A549 (cell line): ENCODE data around the gene TRAF4. TPM values are rescaled to one million over a fixed set of nuclear protein-coding genes. Genes with fewer than 3 reads are reported as not detected.

Source experiments
- ATAC-seq, 2 experiments: fragments of 200-7000 bp in 1 of 2; fragments of >200 bp in 1 of 2; cut with Nextera tagmentation in 1 of 2; cut with Tn5 transposase in 1 of 2; 3 replicates each; pipeline versions ENCODE4 v1.8.0 to v1.9.1; 2018 to 2020; ENCODE audit warnings: mild to moderate bottlenecking in 1 of 2, moderate library complexity in 1 of 2
- CTCF ChIA-PET: fragments of 300-600 bp; sonication (Branson Sonifier 250); formaldehyde crosslinking; extraction: SDS; loops from one replicate; lab custom pipeline; 2021; ENCODE audit warnings: antibody characterized with exemption, inconsistent platforms; lab: Yijun Ruan, JAX
- POLR2A ChIA-PET: fragments of 350-600 bp; formaldehyde crosslinking; extraction: SDS; loops from one replicate; lab custom pipeline; 2021; ENCODE audit warnings: antibody characterized with exemption, inconsistent platforms; lab: Yijun Ruan, JAX
- DNase-seq, 2 experiments: peaks; one replicate each; pipeline versions ENCODE4 v3.0.0 to v3.0.0-alpha.2; 2011 to 2016; ENCODE audit warnings: low read depth in 1 of 2, low spot score in 1 of 2
- FAIRE-seq: peaks from 2 replicates; lab custom pipeline; 2011; peaks lifted over from hg19 to GRCh38; lab: Jason Lieb, UNC
- H3K27ac ChIP-seq, 2 experiments: fragments of >200 bp; sonication (Bioruptor Twin); formaldehyde crosslinking; 3 replicates each; pipeline ENCODE4 v1.5.1; 2016 to 2017
- H3K4me1 ChIP-seq: fragments of >200 bp; sonication (Bioruptor Twin); formaldehyde crosslinking; 3 replicates; pipeline ENCODE4 v1.6.1; 2016
- H3K4me2 ChIP-seq: fragments of >200 bp; sonication (Bioruptor Twin); formaldehyde crosslinking; 3 replicates; pipeline ENCODE4 v1.6.1; 2016
- H3K4me3 ChIP-seq: fragments of >200 bp; sonication (Bioruptor Twin); formaldehyde crosslinking; 3 replicates; pipeline ENCODE4 v1.5.1; 2016
- H3K9me3 ChIP-seq: fragments of >200 bp; sonication (Bioruptor Twin); formaldehyde crosslinking; 3 replicates; pipeline ENCODE4 v1.6.1; 2016
- ATOH8 ChIP-seq: fragments of 250-450 bp; sonication (Bioruptor Pico); IDR thresholded peaks from 2 replicates; pipeline ENCODE4 v1.5.0; 2020; ENCODE audit warnings: low read depth, mild to moderate bottlenecking, moderate library complexity
- CHD4 ChIP-seq: fragments of 200-600 bp; sonication (generic); IDR thresholded peaks from 2 replicates; pipeline ENCODE4 v1.6.1; 2016; ENCODE audit warnings: antibody characterized with exemption, mild to moderate bottlenecking, borderline replicate concordance
- EHMT2 ChIP-seq: fragments of 200-600 bp; sonication (generic); IDR thresholded peaks from 2 replicates; pipeline ENCODE4 v1.6.1; 2016; ENCODE audit warnings: antibody characterized with exemption, low read depth, mild to moderate bottlenecking, moderate library complexity
- FOXS1 ChIP-seq: fragments of 250-450 bp; sonication (Bioruptor Pico); IDR thresholded peaks from 2 replicates; pipeline ENCODE4 v1.5.0; 2020; ENCODE audit warnings: mild to moderate bottlenecking, moderate library complexity
- GATA3 ChIP-seq: IDR thresholded peaks from 2 replicates; pipeline ENCODE4 v1.6.1; 2012; ENCODE audit warnings: borderline replicate concordance
- HOXA7 ChIP-seq: fragments of 250-450 bp; sonication (Bioruptor Pico); IDR thresholded peaks from 2 replicates; pipeline ENCODE4 v1.5.0; 2020; ENCODE audit warnings: mild to moderate bottlenecking, moderate library complexity
- HOXB13 ChIP-seq: fragments of 250-450 bp; sonication (Bioruptor Pico); IDR thresholded peaks from 2 replicates; pipeline ENCODE4 v1.5.0; 2020; ENCODE audit warnings: low read depth, mild to moderate bottlenecking, moderate library complexity
- KDM1A ChIP-seq: fragments of 200-600 bp; sonication (generic); IDR thresholded peaks from 2 replicates; pipeline ENCODE4 v1.6.1; 2016; ENCODE audit warnings: low read depth, mild to moderate bottlenecking
- KDM5A ChIP-seq: fragments of 200-600 bp; sonication (generic); IDR thresholded peaks from 2 replicates; pipeline ENCODE4 v1.6.1; 2016; ENCODE audit warnings: antibody characterized with exemption, mild to moderate bottlenecking
- MAX ChIP-seq: IDR thresholded peaks from 2 replicates; pipeline ENCODE4 v1.6.1; 2012
- MYC ChIP-seq: IDR thresholded peaks from 2 replicates; pipeline ENCODE4 v1.6.1; 2012; ENCODE audit warnings: mild to moderate bottlenecking, inconsistent platforms, low read length, improper control_type of control experiment, borderline replicate concordance
- ZFP36 ChIP-seq: fragments of 450-650 bp; IDR thresholded peaks from 2 replicates; pipeline ENCODE4 v1.6.1; 2014; ENCODE audit warnings: borderline replicate concordance; ENCODE audit not compliant: partially characterized antibody
- ZNF302 ChIP-seq: fragments of 250-450 bp; sonication (Bioruptor Pico); IDR thresholded peaks from 2 replicates; pipeline ENCODE4 v1.9.0; 2021; ENCODE audit warnings: inconsistent platforms, mild to moderate bottlenecking, moderate library complexity
- WGBS: methylation state at CpG from one replicate; pipeline ENCODE4 v1.1.6; 2017; ENCODE audit errors: missing lambda C conversion rate; 5-methylcytosine and 5-hydroxymethylcytosine counted together
- polyA plus RNA-seq, 4 experiments: library from polyadenylated mRNA; depleted of rRNA in 3 of 4; stranded (reverse); fragments of >200 nt; fragmentation: RNase III in 1 of 4; extraction: RNeasy Plus Mini Kit Qiagen cat#74134 plus additional on column Dnase treatment in 1 of 4; gene quantifications; 2 replicates in 3 of 4; 3 replicates in 1 of 4; pipeline ENCODE4 v1.2.3, GENCODE V29; 2011 to 2017
- TF ChIP-seq, protein P1 (sequence below): fragments of 150-350 bp; IDR thresholded peaks from 2 replicates; pipeline ENCODE4 v1.6.1; 2014; ENCODE audit warnings: low read depth, mild to moderate bottlenecking, low read length
- TF ChIP-seq, protein P2 (sequence below): fragments of >200 bp; sonication (Bioruptor Twin); formaldehyde crosslinking; IDR thresholded peaks from 2 replicates; pipeline ENCODE4 v1.6.1; 2016
- TF ChIP-seq, protein P3 (sequence below): fragments of >200 bp; sonication (Bioruptor Twin); formaldehyde crosslinking; IDR thresholded peaks from 3 replicates; pipeline ENCODE4 v1.6.1; 2016

TRAF4 gene
- polyA plus RNA-seq, 2 of the 4 experiments (the other 2 are of a cell fraction), result 64.0 to 65.0 TPM

GRCh38 chr17:28704219-28704858, 39.5 kb upstream of the TRAF4 start:
- Histone ChIP-seq H3K4me2 (no peak overlapping the region), H3K9me3 (no peaks in the 10 kb centered on the region), H3K4me1 (peaks cover 3% of the 10 kb centered on the region), H3K4me3 (no peak overlapping the region), H3K27ac (no peak overlapping the region)
- no peak for DNase-seq
- ChIA-PET CTCF (interaction anchor here (0.7 to 31.4 kb wide), 6 partner anchors 4 to 61 kb away, joined by 3 to 335 read pairs (median 7); partner anchors contain the start of genes PROCA1 and RPL23A), POLR2A (interaction anchor here (2.4 kb wide), 1 partner anchor 15 kb away, joined by 9 read pairs; the partner anchor contains the start of gene RPL23A)
- WGBS, result 86% methylated on average over 14 of the region's 14 CpGs
- no peak for FAIRE-seq
- TF ChIP-seq MYC, result no peak
- TF ChIP-seq HOXA7 (CRISPR knock-in tag), result no peak
- no peak for TF ChIP-seq MAX
- TF ChIP-seq, protein P1, sequence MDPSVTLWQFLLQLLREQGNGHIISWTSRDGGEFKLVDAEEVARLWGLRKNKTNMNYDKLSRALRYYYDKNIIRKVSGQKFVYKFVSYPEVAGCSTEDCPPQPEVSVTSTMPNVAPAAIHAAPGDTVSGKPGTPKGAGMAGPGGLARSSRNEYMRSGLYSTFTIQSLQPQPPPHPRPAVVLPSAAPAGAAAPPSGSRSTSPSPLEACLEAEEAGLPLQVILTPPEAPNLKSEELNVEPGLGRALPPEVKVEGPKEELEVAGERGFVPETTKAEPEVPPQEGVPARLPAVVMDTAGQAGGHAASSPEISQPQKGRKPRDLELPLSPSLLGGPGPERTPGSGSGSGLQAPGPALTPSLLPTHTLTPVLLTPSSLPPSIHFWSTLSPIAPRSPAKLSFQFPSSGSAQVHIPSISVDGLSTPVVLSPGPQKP, result no peak
- TF ChIP-seq GATA3, result no peak
- TF ChIP-seq, protein P2, sequence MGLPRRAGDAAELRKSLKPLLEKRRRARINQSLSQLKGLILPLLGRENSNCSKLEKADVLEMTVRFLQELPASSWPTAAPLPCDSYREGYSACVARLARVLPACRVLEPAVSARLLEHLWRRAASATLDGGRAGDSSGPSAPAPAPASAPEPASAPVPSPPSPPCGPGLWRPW, result no peak
- TF ChIP-seq EHMT2, result no peak
- TF ChIP-seq CHD4, result no peak
- no peak for TF ChIP-seq KDM1A
- ATAC-seq, result peak in 1 of 2 experiments; percentile 4; a peak in 2 of 6 replicates

DNA sequence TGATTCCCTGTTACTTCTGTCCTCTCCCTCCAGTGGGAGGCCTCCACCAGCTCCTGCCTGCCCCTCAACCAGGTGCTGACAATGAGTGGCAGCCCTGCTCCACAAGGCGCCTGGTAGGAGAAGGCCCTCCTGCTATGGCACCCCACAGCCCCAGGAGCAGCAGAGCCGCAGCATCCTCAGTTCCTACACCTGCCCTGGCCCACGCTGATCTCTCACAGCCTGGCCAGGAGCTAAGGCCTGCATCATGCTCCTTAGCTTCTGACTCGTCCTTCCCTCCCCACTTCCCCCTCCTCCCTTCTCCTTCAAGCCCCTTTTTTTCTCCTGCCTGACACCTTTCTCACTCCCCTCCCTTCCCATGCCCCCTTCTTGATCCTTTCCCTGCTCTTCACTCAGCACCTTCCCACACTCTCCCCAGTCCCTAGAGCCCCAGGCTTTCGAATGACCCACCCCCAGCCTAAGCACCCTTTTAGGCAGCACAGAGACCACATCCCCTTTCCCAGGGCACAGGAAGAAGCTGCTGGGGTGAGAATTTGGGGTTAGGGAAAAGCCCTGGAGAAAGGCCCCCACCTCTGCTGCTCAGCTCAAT, 38.6 kb upstream of the TRAF4 start:
- ATAC-seq (peak; percentile 17 to 28; a peak in 3 of 6 replicates), FAIRE-seq (no peak), DNase-seq (no peak)
- Histone ChIP-seq H3K27ac (0 out of 6 replicates have a peak overlapping the region, but pooled peaks of 1 of the 2 experiments have one; percentile 13), H3K4me2 (no peak overlapping the region), H3K4me1 (0 out of 3 replicates have a peak, but pooled peaks cover 2% of the 10 kb centered on the region), H3K4me3 (no peak overlapping the region), H3K9me3 (no peaks in the 10 kb centered on the region)
- POLR2A ChIA-PET, result interaction anchor here (2.4 kb wide), 1 partner anchor 14 kb away, joined by 9 read pairs; the partner anchor contains the start of gene RPL23A
- CTCF ChIA-PET, result interaction anchor here (0.7 to 31.4 kb wide), 7 partner anchors 3 to 240 kb away, joined by 3 to 335 read pairs (median 7); partner anchors contain the start of genes PROCA1 and RPL23A
- 81% methylated on average over 5 of the region's 5 CpGs for WGBS
- TF ChIP-seq ATOH8 (CRISPR knock-in tag) (no peak), EHMT2 (no peak), FOXS1 (CRISPR knock-in tag) (no peak), GATA3 (no peak)

GRCh38 chr17:28705728-28706334, 38.0 kb upstream of the TRAF4 start:
- H3K4me3 ChIP-seq, result no peak overlapping the region
- ChIA-PET POLR2A (interaction anchor here (2.4 kb wide), 1 partner anchor 14 kb away, joined by 9 read pairs; the partner anchor contains the start of gene RPL23A), CTCF (interaction anchor here (0.7 to 31.4 kb wide), 5 partner anchors 3 to 241 kb away, joined by 3 to 335 read pairs (median 7); partner anchors contain the start of genes PROCA1 and RPL23A)
- no peaks in the 10 kb centered on the region for H3K9me3 ChIP-seq
- H3K4me1 ChIP-seq, result 0 out of 3 replicates have a peak, but pooled peaks cover 5% of the 10 kb centered on the region
- TF ChIP-seq KDM5A, result no peak
- TF ChIP-seq, protein P3, sequence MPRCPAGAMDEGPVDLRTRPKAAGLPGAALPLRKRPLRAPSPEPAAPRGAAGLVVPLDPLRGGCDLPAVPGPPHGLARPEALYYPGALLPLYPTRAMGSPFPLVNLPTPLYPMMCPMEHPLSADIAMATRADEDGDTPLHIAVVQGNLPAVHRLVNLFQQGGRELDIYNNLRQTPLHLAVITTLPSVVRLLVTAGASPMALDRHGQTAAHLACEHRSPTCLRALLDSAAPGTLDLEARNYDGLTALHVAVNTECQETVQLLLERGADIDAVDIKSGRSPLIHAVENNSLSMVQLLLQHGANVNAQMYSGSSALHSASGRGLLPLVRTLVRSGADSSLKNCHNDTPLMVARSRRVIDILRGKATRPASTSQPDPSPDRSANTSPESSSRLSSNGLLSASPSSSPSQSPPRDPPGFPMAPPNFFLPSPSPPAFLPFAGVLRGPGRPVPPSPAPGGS, result no peak
- no peak for TF ChIP-seq ZFP36
- TF ChIP-seq HOXB13 (CRISPR knock-in tag), result no peak
- no peak for TF ChIP-seq ZNF302 (CRISPR knock-in tag)
- TF ChIP-seq, protein P1, result no peak
- FAIRE-seq (no peak), ATAC-seq (0 out of 6 replicates have a peak, but pooled peaks of 1 of the 2 experiments have one; percentile 1), DNase-seq (no peak)
- no peak overlapping the region for H3K27ac ChIP-seq
- no peak overlapping the region for H3K4me2 ChIP-seq
- 80% methylated on average over 10 of the region's 10 CpGs for WGBS
